SU-DHL-6 (cell line): ENCODE measurements around the gene ARMC9.

Source experiments
- CTCF ChIP-seq: fragments of 200-600 bp; sonication (generic); IDR thresholded peaks from one replicate; pipeline ENCODE4 v1.5.1; 2017; ENCODE audit warnings: antibody characterized with exemption, mild to moderate bottlenecking, low read length, moderate library complexity; ENCODE audit not compliant: insufficient read depth, poor library complexity, severe bottlenecking
- EZH2phosphoT487 ChIP-seq: fragments of 200-600 bp; sonication (generic), shearing (Covaris generic); conservative IDR thresholded peaks from 2 replicates; pipeline ENCODE4 v1.6.1; 2018; ENCODE audit warnings: mild to moderate bottlenecking, antibody characterized with exemption, low read length, moderate library complexity, mixed read lengths

GRCh38 chr2:231385429-231385828 lies 187.0 kb downstream of the ARMC9 start:
- TF ChIP-seq CTCF (no peak), EZH2phosphoT487 (no peak)
